MCF 10A (cell line): ENCODE results near the gene SLC35A4. TPM values are rescaled to one million over a fixed set of nuclear protein-coding genes. Genes with fewer than 3 reads are reported as not detected.

Experiments
- BruUV-seq: library from RNA; stranded (reverse); fragments of 400-500 nt; replicated peaks from 2 replicates; lab custom pipeline; 2021; lab: Mats Ljungman, UMichigan
- CTCF ChIA-PET: fragments of 300-600 bp; sonication (Branson Sonifier 250); formaldehyde crosslinking; extraction: SDS; loops from one replicate; lab custom pipeline; 2021; ENCODE audit warnings: antibody characterized with exemption, inconsistent platforms; lab: Yijun Ruan, JAX
- POLR2A ChIA-PET: fragments of 300-600, 350-650 bp; sonication (Branson Sonifier 250); formaldehyde crosslinking; extraction: SDS; loops from one replicate; lab custom pipeline; 2020; ENCODE audit warnings: antibody characterized with exemption, inconsistent platforms; lab: Yijun Ruan, JAX
- DNase-seq: peaks from one replicate; pipeline ENCODE4 v3.0.0-alpha.2; 2018; ENCODE audit not compliant: unreplicated experiment
- H3K27ac Mint-ChIP-seq: one replicate; pipeline ENCODE4 v1.8.0; 2022; ENCODE audit warnings: mild to moderate bottlenecking, low read depth, mixed read lengths; ENCODE audit not compliant: unreplicated experiment
- H3K27me3 Mint-ChIP-seq: one replicate; pipeline ENCODE4 v1.8.0; 2022; ENCODE audit warnings: mixed read lengths; ENCODE audit not compliant: insufficient read depth, unreplicated experiment
- H3K36me3 Mint-ChIP-seq: one replicate; pipeline ENCODE4 v1.8.0; 2022; ENCODE audit warnings: mild to moderate bottlenecking, moderate library complexity, mixed read lengths; ENCODE audit not compliant: insufficient read depth, unreplicated experiment
- H3K4me1 Mint-ChIP-seq: one replicate; pipeline ENCODE4 v1.8.0; 2022; ENCODE audit warnings: mixed read lengths; ENCODE audit not compliant: insufficient read depth, unreplicated experiment
- H3K4me3 Mint-ChIP-seq: one replicate; pipeline ENCODE4 v1.8.0; 2022; ENCODE audit warnings: mild to moderate bottlenecking, moderate library complexity, mixed read lengths; ENCODE audit not compliant: unreplicated experiment
- H3K9me3 Mint-ChIP-seq: one replicate; pipeline ENCODE4 v1.8.0; 2022; ENCODE audit warnings: mixed read lengths; ENCODE audit not compliant: unreplicated experiment
- CTCF ChIP-seq: fragments of 200-600 bp; IDR thresholded peaks from one replicate; pipeline ENCODE4 v1.8.0; 2022; ENCODE audit warnings: antibody characterized with exemption, mild to moderate bottlenecking; ENCODE audit not compliant: unreplicated experiment
- intact Hi-C: fragments of 100-400 bp; cut with micrococcal nuclease; formaldehyde crosslinking; loops from 2 replicates; pipeline ENCODE4 v1.14.1; 2022
- total RNA-seq: library from RNA; stranded (reverse); gene quantifications from 2 replicates; pipeline ENCODE4 v1.2.3, GENCODE V29; 2022

The SLC35A4 gene
- total RNA-seq, 1 experiment from 2014 or later: 84.0 TPM

- H3K27ac Mint-ChIP-seq: no peak overlapping the region
- BruUV-seq: no TSS peak
- CTCF ChIA-PET: interaction anchor here (1.4 to 4.3 kb wide), 3 partner anchors 13 to 77 kb away, joined by 5 to 28 read pairs (median 7); partner anchors contain the start of gene TMCO6
- TF ChIP-seq CTCF: no peak
- peaks cover 23% of the 10 kb centered on the region for H3K4me1 Mint-ChIP-seq
- no peak overlapping the region for H3K4me3 Mint-ChIP-seq
- H3K36me3 Mint-ChIP-seq: peaks cover 17% of the 10 kb centered on the region
- H3K27me3 Mint-ChIP-seq: no peaks in the 10 kb centered on the region
- POLR2A ChIA-PET: interaction anchor here (1.0 to 12.0 kb wide), 6 partner anchors 9 to 102 kb away, joined by 3 to 188 read pairs (median 22); partner anchors contain the start of genes EIF4EBP3, IK, NDUFA2 and TMCO6
- intact Hi-C loops: no loop called here
- no peak for DNase-seq
- H3K9me3 Mint-ChIP-seq: no peaks in the 10 kb centered on the region
Measured at GRCh38 chr5:140561753-140562523, 2.7 kb upstream of the SLC35A4 start.

GRCh38 chr5:140563596-140563995 lies 1.0 kb upstream of the SLC35A4 start:
- TSS peak; percentile 44 for BruUV-seq

GRCh38 chr5:140565024-140565779 lies 574 bp downstream of the SLC35A4 start:
- peaks cover 22% of the 10 kb centered on the region for H3K4me1 Mint-ChIP-seq
- H3K36me3 Mint-ChIP-seq: peaks cover 24% of the 10 kb centered on the region
- no peaks in the 10 kb centered on the region for H3K9me3 Mint-ChIP-seq
- no peak for TF ChIP-seq CTCF
- H3K4me3 Mint-ChIP-seq: peak overlapping the region; percentile 84
- peak overlapping the region; percentile 95 for H3K27ac Mint-ChIP-seq
- TSS peak; percentile 64 for BruUV-seq
- intact Hi-C loops: no loop called here
- H3K27me3 Mint-ChIP-seq: no peaks in the 10 kb centered on the region
- ChIA-PET CTCF (interaction anchor here (0.7 to 4.3 kb wide), 14 partner anchors 9 to 214 kb away, joined by 3 to 28 read pairs (median 5); partner anchors contain the start of genes EIF4EBP3 and TMCO6), POLR2A (interaction anchor here (0.5 to 12.0 kb wide), 39 partner anchors 8 to 1248 kb away, joined by 3 to 188 read pairs (median 5); partner anchors contain the start of genes ANKHD1, CD14, EIF4EBP3 and HARS1)
- DNase-seq: no peak

More at GRCh38 chr5:140563596-140563995, 1.0 kb upstream of the SLC35A4 start:
- DNase-seq: no peak
- TF ChIP-seq CTCF: no peak
- no peaks in the 10 kb centered on the region for H3K27me3 Mint-ChIP-seq
- H3K36me3 Mint-ChIP-seq: peaks cover 21% of the 10 kb centered on the region
- peak overlapping the region; percentile 95 for H3K27ac Mint-ChIP-seq
- intact Hi-C loops: no loop called here
- ChIA-PET POLR2A (interaction anchor here (0.7 to 12.0 kb wide), 12 partner anchors 8 to 162 kb away, joined by 3 to 188 read pairs (median 26); partner anchors contain the start of genes ANKHD1, CD14, EIF4EBP3 and HARS1), CTCF (interaction anchor here (0.7 to 4.3 kb wide), 4 partner anchors 15 to 212 kb away, joined by 3 to 28 read pairs (median 12); partner anchors contain the start of gene TMCO6)
- peaks cover 22% of the 10 kb centered on the region for H3K4me1 Mint-ChIP-seq
- peak overlapping the region; percentile 84 for H3K4me3 Mint-ChIP-seq
- H3K9me3 Mint-ChIP-seq: no peaks in the 10 kb centered on the region
